Activated T-helper 1 cell treated with anti-CD3 and anti-CD28 coated beads, Interleukin-12 subunit alpha, Interleukin-12 subunit beta, Interleukin-2, Interleukin-4 antibody, amounts not matched to agents 30 ng/mL and 10 ng/mL and 1 ng/mL, durations not matched to agents 14 hours and 24 hours and 36 hours (primary cell): ENCODE results near the gene RAB25. TPM values are rescaled to one million over a fixed set of nuclear protein-coding genes. Genes with fewer than 3 reads are reported as not detected.

Experiments
- DNase-seq: peaks from one replicate; pipeline ENCODE4 v3.0.0; 2021; ENCODE audit warnings: low spot score
- H3K27ac Mint-ChIP-seq: one replicate; pipeline ENCODE4 v1.8.0; 2021; ENCODE audit warnings: mild to moderate bottlenecking, mixed read lengths
- H3K27me3 Mint-ChIP-seq: one replicate; pipeline ENCODE4 v1.8.0; 2022; ENCODE audit warnings: mild to moderate bottlenecking, moderate library complexity, mixed read lengths; ENCODE audit not compliant: insufficient read depth
- H3K36me3 Mint-ChIP-seq: one replicate; pipeline ENCODE4 v1.8.0; 2021; ENCODE audit warnings: low read depth, mixed read lengths
- H3K4me1 Mint-ChIP-seq: one replicate; pipeline ENCODE4 v1.8.0; 2021; ENCODE audit warnings: low read depth, mixed read lengths
- H3K4me3 Mint-ChIP-seq: one replicate; pipeline ENCODE4 v1.8.0; 2021; ENCODE audit warnings: mild to moderate bottlenecking, moderate library complexity, mixed read lengths
- H3K9me3 Mint-ChIP-seq: one replicate; pipeline ENCODE4 v1.8.0; 2021; ENCODE audit warnings: mixed read lengths
- intact Hi-C: fragments of 100-400 bp; cut with micrococcal nuclease; formaldehyde crosslinking; loops from one replicate; pipeline ENCODE4 v1.15.1; 2024
- total RNA-seq: library from RNA; stranded (reverse); gene quantifications from 2 replicates; pipeline ENCODE4 v1.2.3, GENCODE V29; 2022

Gene RAB25
- total RNA-seq, 1 donor from 2014 or later, result 0.18 TPM

DNA sequence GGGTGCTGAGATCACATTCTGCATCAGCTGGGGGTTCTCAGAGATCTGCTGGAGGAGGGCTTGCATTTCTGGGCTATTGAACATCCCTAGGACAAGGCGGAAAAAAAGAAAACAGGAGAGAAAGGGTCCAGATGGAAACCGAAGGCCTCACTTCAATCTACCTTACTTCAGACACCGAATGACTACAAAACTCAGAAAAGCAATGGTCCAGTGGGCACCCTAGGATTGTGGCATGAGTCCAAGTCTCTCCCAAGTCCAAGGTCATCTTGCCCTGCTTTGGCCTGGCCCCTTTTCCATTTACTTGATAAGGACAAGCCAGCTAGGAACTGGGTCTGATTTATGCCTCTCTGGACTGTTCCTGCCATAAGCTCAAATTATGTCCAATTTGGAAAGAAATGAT lies 18.1 kb upstream of the RAB25 start:
- no peak overlapping the region for H3K27ac Mint-ChIP-seq
- peaks cover 20% of the 10 kb centered on the region for H3K36me3 Mint-ChIP-seq
- no peak overlapping the region for H3K4me3 Mint-ChIP-seq
- intact Hi-C loops, result no loop called here
- peaks cover 24% of the 10 kb centered on the region for H3K4me1 Mint-ChIP-seq
- no peaks in the 10 kb centered on the region for H3K9me3 Mint-ChIP-seq
- H3K27me3 Mint-ChIP-seq, result no peaks in the 10 kb centered on the region
- DNase-seq, result no peak

- peaks cover 31% of the 10 kb centered on the region for H3K36me3 Mint-ChIP-seq
- intact Hi-C loops, result no loop called here
- peaks cover 24% of the 10 kb centered on the region for H3K4me1 Mint-ChIP-seq
- peak overlapping the region; percentile 2 for H3K27ac Mint-ChIP-seq
- H3K27me3 Mint-ChIP-seq, result no peaks in the 10 kb centered on the region
- peak; percentile 21 for DNase-seq
- H3K9me3 Mint-ChIP-seq, result no peaks in the 10 kb centered on the region
- H3K4me3 Mint-ChIP-seq, result no peak overlapping the region
These were observed 15.9 kb upstream of the RAB25 start for GRCh38 chr1:156045076-156045475.

- Mint-ChIP-seq H3K4me3 (no peak overlapping the region), H3K9me3 (no peaks in the 10 kb centered on the region), H3K27me3 (no peaks in the 10 kb centered on the region), H3K4me1 (peaks cover 26% of the 10 kb centered on the region), H3K27ac (no peak overlapping the region), H3K36me3 (peaks cover 29% of the 10 kb centered on the region)
- intact Hi-C loops, result no loop called here
- no peak for DNase-seq
These were observed 12.2 kb upstream of the RAB25 start for GRCh38 chr1:156048663-156049258.

- peaks cover 29% of the 10 kb centered on the region for H3K36me3 Mint-ChIP-seq
- peaks cover 24% of the 10 kb centered on the region for H3K4me1 Mint-ChIP-seq
- no peaks in the 10 kb centered on the region for H3K9me3 Mint-ChIP-seq
- H3K27ac Mint-ChIP-seq, result no peak overlapping the region
- no peaks in the 10 kb centered on the region for H3K27me3 Mint-ChIP-seq
- intact Hi-C loops, result loop anchor here (5.0 to 10.0 kb wide), 3 partner anchors 454 to 776 kb away; partner anchors contain the start of genes CLK2, HCN3, MEF2D and PRCC
- no peak for DNase-seq
- H3K4me3 Mint-ChIP-seq, result peak overlapping the region; percentile 15
These were observed 10.6 kb upstream of the RAB25 start for GRCh38 chr1:156050376-156050775.

DNA sequence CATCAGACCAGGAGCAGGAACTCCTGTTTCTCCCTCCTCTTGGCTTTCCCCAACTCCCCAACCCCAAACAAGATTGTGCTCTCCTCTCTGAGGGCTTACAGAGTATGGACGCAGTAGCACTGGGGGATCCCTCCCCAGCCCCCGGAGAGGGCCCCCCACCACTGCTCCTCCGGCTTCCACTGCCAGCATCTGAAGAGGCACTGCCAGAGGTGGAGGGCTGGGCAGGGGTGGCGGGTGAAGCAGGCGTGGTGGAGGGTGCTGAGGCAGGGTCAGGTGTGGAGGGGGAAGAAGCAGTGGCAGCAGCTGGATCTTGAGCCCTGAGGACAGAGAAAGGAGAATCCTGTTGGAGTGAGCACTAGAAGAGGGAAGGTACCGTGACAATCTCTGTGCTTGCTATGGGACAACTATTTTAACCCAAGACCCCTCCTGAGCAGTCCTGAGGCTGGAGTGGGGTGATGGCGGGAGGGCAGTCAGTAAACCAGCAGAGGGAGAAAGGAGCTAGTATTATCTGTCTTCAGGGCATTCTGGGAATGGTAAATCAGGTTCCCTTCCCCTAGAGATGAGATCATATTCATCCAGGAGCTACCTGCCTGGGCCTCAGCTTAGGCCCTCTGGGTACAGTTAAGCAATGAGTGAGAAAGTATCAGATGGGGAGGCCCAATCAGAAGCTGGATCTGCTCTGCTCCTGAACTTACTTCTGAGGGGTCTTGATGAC lies 9.8 kb upstream of the RAB25 start:
- Mint-ChIP-seq H3K4me3 (peak overlapping the region; percentile 3), H3K36me3 (peaks cover 29% of the 10 kb centered on the region), H3K27ac (no peak overlapping the region), H3K27me3 (no peaks in the 10 kb centered on the region), H3K9me3 (no peaks in the 10 kb centered on the region), H3K4me1 (peaks cover 28% of the 10 kb centered on the region)
- no peak for DNase-seq
- intact Hi-C loops, result loop anchor here (5.0 to 10.0 kb wide), 3 partner anchors 454 to 776 kb away; partner anchors contain the start of genes CLK2, HCN3, MEF2D and PRCC

DNA sequence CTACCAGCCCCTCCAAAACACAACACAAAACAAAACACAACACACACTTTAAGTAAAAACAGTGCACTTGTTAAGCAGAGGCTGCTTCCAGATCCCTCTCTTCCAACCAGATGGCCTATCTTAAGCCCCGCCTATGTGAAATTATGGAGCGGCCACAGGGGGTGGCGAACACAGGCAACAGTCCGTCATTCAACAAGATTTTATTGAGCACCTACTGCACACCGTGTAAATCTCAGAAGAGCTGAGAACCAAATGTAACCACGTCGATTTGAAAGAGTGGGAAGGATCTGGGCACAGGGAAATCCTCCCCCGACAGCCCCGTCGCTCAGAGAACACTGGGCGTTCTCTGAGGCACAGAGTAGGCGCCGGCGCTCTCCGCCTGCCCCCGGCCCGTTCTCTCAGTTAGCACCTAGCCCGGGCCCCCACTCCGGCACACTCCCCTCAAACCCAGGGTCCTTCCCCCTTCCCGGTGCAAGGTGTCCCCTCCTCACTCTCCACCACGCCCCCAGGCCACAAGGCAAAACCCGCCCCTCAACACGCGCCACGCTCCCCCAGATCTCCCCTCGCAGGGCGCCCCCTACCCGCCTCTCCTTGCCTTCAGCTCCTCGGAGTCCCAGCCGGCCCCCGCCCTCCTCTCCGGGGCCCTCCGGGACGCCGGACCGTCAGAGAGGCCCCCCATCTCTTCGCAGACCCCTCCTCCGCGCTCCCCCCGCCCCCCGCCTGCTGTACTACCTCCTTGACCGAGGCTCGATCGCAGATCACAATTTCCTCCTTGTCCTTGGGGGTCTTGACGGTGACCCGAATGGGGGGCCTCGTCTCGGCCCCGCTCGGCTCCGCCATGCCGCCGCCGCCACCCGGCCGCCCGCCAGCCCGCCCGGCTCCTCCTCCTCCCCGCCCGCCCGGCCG lies 7.8 kb upstream of the RAB25 start:
- no peaks in the 10 kb centered on the region for H3K27me3 Mint-ChIP-seq
- peaks cover 36% of the 10 kb centered on the region for H3K36me3 Mint-ChIP-seq
- H3K9me3 Mint-ChIP-seq, result no peaks in the 10 kb centered on the region
- DNase-seq, result peak; percentile 66
- peak overlapping the region; percentile 96 for H3K4me3 Mint-ChIP-seq
- intact Hi-C loops, result loop anchor here (5.0 to 10.0 kb wide), 3 partner anchors 452 to 778 kb away; partner anchors contain the start of genes CLK2, HCN3, MEF2D and PRCC
- peaks cover 33% of the 10 kb centered on the region for H3K4me1 Mint-ChIP-seq
- peak overlapping the region; percentile 91 for H3K27ac Mint-ChIP-seq

DNA sequence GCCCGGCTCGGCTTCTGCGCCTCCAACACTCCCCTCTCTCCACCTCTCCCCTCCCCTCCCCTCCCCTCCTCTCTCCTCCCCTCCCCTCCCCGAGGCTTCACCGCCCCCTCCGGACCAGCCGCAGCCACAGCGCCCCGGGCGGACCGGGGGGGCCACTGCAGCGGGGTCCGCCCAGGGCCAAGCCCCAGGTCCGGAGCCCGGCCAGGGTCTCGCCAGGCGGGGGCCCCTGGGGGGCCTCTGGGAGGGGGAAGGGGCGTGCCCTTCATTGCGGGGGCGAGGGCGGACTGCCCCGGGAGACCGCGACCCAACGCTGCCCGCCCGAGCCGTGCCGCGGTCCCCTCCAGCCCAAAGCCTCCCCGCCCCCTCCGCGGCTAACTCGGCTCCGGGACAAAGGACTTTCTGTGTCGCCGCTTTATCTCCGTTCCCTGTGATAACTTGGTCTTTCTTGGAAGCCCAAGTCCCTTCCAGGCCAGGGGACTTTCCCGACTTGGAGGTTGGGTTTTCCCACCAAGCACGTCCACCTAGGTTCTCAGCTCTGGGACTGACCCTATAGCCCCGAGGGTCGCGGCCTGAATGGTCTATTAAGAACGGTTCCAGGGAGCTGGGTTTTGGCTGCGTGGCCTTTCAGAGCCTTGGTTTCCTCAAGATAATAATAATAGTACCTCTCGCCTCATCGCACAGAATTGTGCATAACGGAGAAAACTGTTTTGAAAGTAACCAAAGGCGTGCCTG lies 7.0 kb upstream of the RAB25 start, which contains the start of gene UBQLN4:
Gene UBQLN4, minus strand, starts transcription at position 31 of the 732 bp plus-strand sequence. CDS start 97 bp downstream, outside the sequence.
- H3K27ac Mint-ChIP-seq, result peak within 1 kb of the TSS; percentile 94
- peaks cover 30% of the 10 kb centered on the region for H3K36me3 Mint-ChIP-seq
- no peaks in the 10 kb centered on the region for H3K9me3 Mint-ChIP-seq
- peak; percentile 80 for DNase-seq
- H3K27me3 Mint-ChIP-seq, result no peaks in the 10 kb centered on the region
- peaks cover 33% of the 10 kb centered on the region for H3K4me1 Mint-ChIP-seq
- intact Hi-C loops, result loop anchor here (1.0 to 10.0 kb wide), 16 partner anchors 11 to 779 kb away; partner anchors contain the start of genes ARHGEF2, CCT3, CLK2 and HCN3
- H3K4me3 Mint-ChIP-seq, result peak within 1 kb of the TSS; percentile 96

DNA sequence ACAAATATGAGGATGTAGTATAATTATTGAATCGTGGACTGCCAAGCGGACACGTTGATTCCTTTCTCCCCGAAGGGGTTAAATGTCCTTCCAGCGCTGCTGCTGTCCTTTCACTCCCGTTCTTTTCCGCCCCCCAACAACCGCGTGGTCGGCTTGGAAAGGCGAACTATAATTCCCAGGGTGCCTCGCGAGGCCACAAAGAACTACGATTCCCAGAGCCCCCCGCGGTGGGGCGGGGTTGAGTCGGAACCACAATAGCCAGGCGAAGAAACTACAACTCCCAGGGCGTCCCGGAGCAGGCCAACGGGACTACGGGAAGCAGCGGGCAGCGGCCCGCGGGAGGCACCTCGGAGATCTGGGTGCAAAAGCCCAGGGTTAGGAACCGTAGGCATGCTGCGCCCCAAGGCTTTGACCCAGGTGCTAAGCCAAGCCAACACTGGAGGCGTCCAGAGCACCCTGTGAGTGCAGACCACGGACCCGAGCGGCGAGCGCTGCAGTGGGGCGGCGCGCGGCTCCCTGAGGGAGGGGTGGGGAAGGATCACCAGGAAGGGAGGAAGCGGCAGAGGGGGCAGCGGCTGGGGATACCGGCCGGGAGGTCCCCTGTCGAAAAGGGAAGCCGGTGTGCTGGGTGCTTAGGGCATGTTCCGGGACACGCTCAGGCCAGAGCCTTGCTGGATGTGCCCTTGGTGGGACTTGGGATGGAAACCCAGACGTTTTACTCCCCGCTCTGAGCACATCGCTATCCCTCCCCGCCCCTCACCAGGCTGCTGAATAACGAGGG lies 6.3 kb upstream of the RAB25 start, which contains the start of gene LAMTOR2:
Gene LAMTOR2, plus strand, starts transcription at position 283 of the 781 bp plus-strand sequence. Its CDS starts 108 bp downstream, at position 391.
- H3K9me3 Mint-ChIP-seq, result no peaks in the 10 kb centered on the region
- H3K4me3 Mint-ChIP-seq, result peak within 1 kb of the TSS; percentile 96
- peaks cover 33% of the 10 kb centered on the region for H3K4me1 Mint-ChIP-seq
- H3K27me3 Mint-ChIP-seq, result no peaks in the 10 kb centered on the region
- peak; percentile 95 for DNase-seq
- H3K36me3 Mint-ChIP-seq, result peaks cover 25% of the 10 kb centered on the region
- intact Hi-C loops, result loop anchor here (1.0 to 10.0 kb wide), 16 partner anchors 11 to 780 kb away; partner anchors contain the start of genes ARHGEF2, CCT3, CLK2 and HCN3
- peak within 1 kb of the TSS; percentile 94 for H3K27ac Mint-ChIP-seq

DNA sequence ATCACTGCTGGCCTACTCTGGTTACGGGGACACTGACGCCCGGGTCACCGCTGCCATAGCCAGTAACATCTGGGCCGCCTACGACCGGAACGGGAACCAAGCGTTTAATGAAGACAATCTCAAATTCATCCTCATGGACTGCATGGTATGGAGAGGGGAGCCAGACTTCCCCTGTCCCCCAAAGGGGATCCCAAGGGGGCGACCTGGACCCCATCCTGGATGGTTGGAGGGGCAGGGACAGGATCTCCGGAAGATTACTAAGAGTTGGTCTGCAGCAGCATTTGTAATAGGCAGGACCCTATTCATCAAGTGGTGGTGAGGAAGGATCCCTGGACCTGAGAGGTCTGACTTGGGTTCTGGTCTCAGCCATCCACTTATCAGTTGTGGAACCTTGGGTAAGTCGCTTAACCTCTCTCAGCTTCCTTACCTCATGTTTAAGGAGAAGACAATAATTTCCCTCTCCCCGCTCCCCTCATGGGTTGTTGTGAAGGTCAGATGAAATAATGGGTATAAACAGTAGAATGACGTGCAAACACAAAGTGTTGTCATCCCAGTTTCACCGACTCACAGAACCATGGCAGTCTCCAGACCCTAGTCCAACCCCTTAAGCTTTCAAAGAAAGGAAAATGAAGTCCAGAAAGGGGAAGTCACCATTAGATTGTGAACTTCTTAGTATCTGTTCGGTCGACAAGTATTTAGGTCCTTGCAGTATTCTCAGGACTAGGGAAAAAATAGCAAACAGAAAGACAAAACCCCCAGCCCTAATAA lies 5.5 kb upstream of the RAB25 start:
- intact Hi-C loops, result loop anchor here (2.0 to 10.0 kb wide), 3 partner anchors 59 to 781 kb away; partner anchors contain the start of genes CLK2, HCN3, LMNA and MEF2D
- no peak for DNase-seq
- H3K36me3 Mint-ChIP-seq, result peaks cover 17% of the 10 kb centered on the region
- no peaks in the 10 kb centered on the region for H3K9me3 Mint-ChIP-seq
- no peaks in the 10 kb centered on the region for H3K27me3 Mint-ChIP-seq
- peaks cover 33% of the 10 kb centered on the region for H3K4me1 Mint-ChIP-seq
- H3K4me3 Mint-ChIP-seq, result peak overlapping the region; percentile 90
- H3K27ac Mint-ChIP-seq, result peak overlapping the region; percentile 94

- DNase-seq, result no peak
- H3K27ac Mint-ChIP-seq, result no peak overlapping the region
- peaks cover 14% of the 10 kb centered on the region for H3K36me3 Mint-ChIP-seq
- intact Hi-C loops, result loop anchor here (10.0 kb wide), 2 partner anchors 448 to 782 kb away; partner anchors contain the start of genes CLK2, HCN3 and MEF2D
- H3K4me1 Mint-ChIP-seq, result peaks cover 33% of the 10 kb centered on the region
- H3K27me3 Mint-ChIP-seq, result no peaks in the 10 kb centered on the region
- peak overlapping the region; percentile 45 for H3K4me3 Mint-ChIP-seq
- no peaks in the 10 kb centered on the region for H3K9me3 Mint-ChIP-seq
These were observed 4.6 kb upstream of the RAB25 start for GRCh38 chr1:156056326-156056849.
